SU-DHL-6 (cell line): ENCODE data around the gene EMC9.

Experiments used
- H2AFZ ChIP-seq: fragments of 200-600 bp; sonication (generic); 2 replicates; pipeline ENCODE4 v1.6.1; 2014; ENCODE audit warnings: low read depth, mild to moderate bottlenecking, moderate library complexity, mixed read lengths, antibody characterized with exemption, low read length; ENCODE audit not compliant: severe bottlenecking
- H3F3A ChIP-seq: fragments of 200-600 bp; shearing (Covaris generic); 2 replicates; pipeline ENCODE4 v1.6.0; 2016; ENCODE audit warnings: antibody characterized with exemption, mild to moderate bottlenecking; ENCODE audit not compliant: insufficient read depth
- H3K27ac ChIP-seq: fragments of 200-600 bp; sonication (generic); 2 replicates; pipeline ENCODE4 v1.5.1; 2016; ENCODE audit warnings: low read depth, mild to moderate bottlenecking, low read length, moderate library complexity, mixed read lengths
- H3K27me3 ChIP-seq: fragments of 200-600 bp; sonication (generic), shearing (Covaris generic); 2 replicates; pipeline ENCODE4 v1.6.0; 2014; ENCODE audit warnings: mild to moderate bottlenecking, low read length
- H3K36me3 ChIP-seq: fragments of 200-600 bp; sonication (generic); 2 replicates; pipeline ENCODE4 v1.6.1; 2014; ENCODE audit warnings: mild to moderate bottlenecking, low read length, mixed read lengths
- H3K4me2 ChIP-seq: fragments of 300-600, 200-600 bp; shearing (Covaris generic), sonication (generic); 2 replicates; pipeline ENCODE4 v1.6.0; 2014; ENCODE audit warnings: low read length, low read depth, mild to moderate bottlenecking; ENCODE audit not compliant: poor library complexity, severe bottlenecking
- H3K4me3 ChIP-seq: fragments of 200-600 bp; sonication (generic); 2 replicates; pipeline ENCODE4 v1.5.1; 2014; ENCODE audit warnings: antibody characterized with exemption, low read length, mild to moderate bottlenecking, mixed read lengths; ENCODE audit not compliant: insufficient read depth, poor library complexity, severe bottlenecking
- H3K79me2 ChIP-seq: fragments of 200-600 bp; sonication (generic); 2 replicates; pipeline ENCODE4 v1.6.1; 2014; ENCODE audit warnings: mild to moderate bottlenecking, low read length, moderate library complexity; ENCODE audit not compliant: insufficient read depth
- H3K9ac ChIP-seq: fragments of 200-600 bp; sonication (generic); 2 replicates; pipeline ENCODE4 v1.7.0; 2014; ENCODE audit warnings: mild to moderate bottlenecking, low read length
- H3K9me2 ChIP-seq: fragments of 200-600 bp; sonication (generic); replicated peaks from 2 replicates; pipeline ENCODE4 v1.6.1; 2014; ENCODE audit warnings: low read length; ENCODE audit not compliant: insufficient read depth
- H3K9me3 ChIP-seq: fragments of 200-600 bp; sonication (generic); 2 replicates; pipeline ENCODE4 v1.6.1; 2014; ENCODE audit warnings: low read length, mixed read lengths; ENCODE audit not compliant: insufficient read depth
- H4K20me1 ChIP-seq: fragments of 200-600 bp; sonication (generic); 2 replicates; pipeline ENCODE4 v1.6.1; 2014; ENCODE audit warnings: low read depth, mild to moderate bottlenecking, antibody characterized with exemption, low read length, moderate library complexity, mixed read lengths
- CTCF ChIP-seq: fragments of 200-600 bp; sonication (generic); IDR thresholded peaks from one replicate; pipeline ENCODE4 v1.5.1; 2017; ENCODE audit warnings: antibody characterized with exemption, mild to moderate bottlenecking, low read length, moderate library complexity; ENCODE audit not compliant: insufficient read depth, poor library complexity, severe bottlenecking
- EZH2phosphoT487 ChIP-seq: fragments of 200-600 bp; sonication (generic), shearing (Covaris generic); conservative IDR thresholded peaks from 2 replicates; pipeline ENCODE4 v1.6.1; 2018; ENCODE audit warnings: mild to moderate bottlenecking, antibody characterized with exemption, low read length, moderate library complexity, mixed read lengths

EMC9 gene

GRCh38 chr14:24176599-24176998 is 35.2 kb upstream of the EMC9 start:
- no peaks in the 10 kb centered on the region for H3K9me3 ChIP-seq
- no peaks in the 10 kb centered on the region for H3K79me2 ChIP-seq
- H3F3A ChIP-seq: no peaks in the 10 kb centered on the region
- no peak overlapping the region for H3K9ac ChIP-seq
- H3K27me3 ChIP-seq: no peaks in the 10 kb centered on the region
- H2AFZ ChIP-seq: no peak overlapping the region
- no peak overlapping the region for H3K27ac ChIP-seq
- H4K20me1 ChIP-seq: no peaks in the 10 kb centered on the region
- H3K9me2 ChIP-seq: no peaks in the 10 kb centered on the region
- no peak overlapping the region for H3K4me3 ChIP-seq
- H3K36me3 ChIP-seq: no peaks in the 10 kb centered on the region
- H3K4me2 ChIP-seq: no peak overlapping the region
- no peak for TF ChIP-seq EZH2phosphoT487
- TF ChIP-seq CTCF: no peak

GRCh38 chr14:24172871-24173281 is 31.5 kb upstream of the EMC9 start:
- Histone ChIP-seq H3K9ac (no peak overlapping the region), H3F3A (no peaks in the 10 kb centered on the region), H3K27ac (no peak overlapping the region), H3K9me3 (no peaks in the 10 kb centered on the region), H3K9me2 (no peaks in the 10 kb centered on the region), H4K20me1 (no peaks in the 10 kb centered on the region), H3K79me2 (no peaks in the 10 kb centered on the region), H3K4me3 (no peak overlapping the region), H2AFZ (no peak overlapping the region), H3K27me3 (no peaks in the 10 kb centered on the region), H3K36me3 (no peaks in the 10 kb centered on the region), H3K4me2 (no peak overlapping the region)
- TF ChIP-seq EZH2phosphoT487: no peak

- H3K79me2 ChIP-seq: no peaks in the 10 kb centered on the region
- H3K4me3 ChIP-seq: no peak overlapping the region
- H3K9ac ChIP-seq: no peak overlapping the region
- H3F3A ChIP-seq: no peaks in the 10 kb centered on the region
- no peaks in the 10 kb centered on the region for H4K20me1 ChIP-seq
- no peak for TF ChIP-seq CTCF
- TF ChIP-seq EZH2phosphoT487: no peak
- H3K9me3 ChIP-seq: no peaks in the 10 kb centered on the region
- H3K9me2 ChIP-seq: no peaks in the 10 kb centered on the region
- no peak overlapping the region for H2AFZ ChIP-seq
- H3K36me3 ChIP-seq: no peaks in the 10 kb centered on the region
- no peaks in the 10 kb centered on the region for H3K27me3 ChIP-seq
- H3K27ac ChIP-seq: no peak overlapping the region
- H3K4me2 ChIP-seq: no peak overlapping the region
These were observed 31.0 kb upstream of the EMC9 start for GRCh38 chr14:24172261-24172860.

- no peaks in the 10 kb centered on the region for H3K9me2 ChIP-seq
- TF ChIP-seq EZH2phosphoT487 (no peak), CTCF (no peak)
- no peaks in the 10 kb centered on the region for H3K79me2 ChIP-seq
- no peak within 1 kb of the TSS for H3K4me3 ChIP-seq
- no peaks in the 10 kb centered on the region for H3K9me3 ChIP-seq
- no peak within 1 kb of the TSS for H3K27ac ChIP-seq
- no peaks in the 10 kb centered on the region for H4K20me1 ChIP-seq
- H3F3A ChIP-seq: no peaks in the 10 kb centered on the region
- H3K27me3 ChIP-seq: no peaks in the 10 kb centered on the region
- no peaks in the 10 kb centered on the region for H3K36me3 ChIP-seq
- no peak within 1 kb of the TSS for H3K4me2 ChIP-seq
- H2AFZ ChIP-seq: no peak within 1 kb of the TSS
- no peak within 1 kb of the TSS for H3K9ac ChIP-seq
These were observed 30.2 kb upstream of the EMC9 start, which contains the start of gene REC8 for GRCh38 chr14:24171422-24172260. Gene REC8, plus strand, starts transcription at chr14:24172080. Its CDS starts 473 bp downstream, at chr14:24172553.
